ENCODE results near the gene ZBTB22.

Gene ZBTB22

DNA sequence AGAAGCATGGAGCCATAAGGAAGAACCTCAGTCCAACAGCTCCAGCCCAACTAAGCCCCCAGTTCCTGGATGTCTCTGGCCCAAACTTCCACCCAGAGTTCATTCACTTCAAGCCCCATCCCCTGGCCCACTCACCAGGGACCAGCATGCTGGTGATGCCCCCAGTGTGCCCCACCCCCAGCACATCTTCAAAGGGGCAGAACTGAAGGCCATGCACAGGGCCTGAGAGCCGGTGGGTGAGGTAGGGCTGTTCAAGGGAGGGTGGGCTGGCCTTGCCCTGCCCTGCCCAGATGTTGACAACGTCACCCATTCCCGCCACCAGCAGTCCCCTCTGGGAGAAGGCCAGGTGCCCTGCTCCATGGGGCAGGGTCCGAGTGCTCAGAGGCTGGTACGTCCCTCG lies 37.0 kb downstream of the ZBTB22 start:
- H3K27me3 ChIP-seq (ENCODE audit: insufficient read depth, low read length, poor library complexity, severe bottlenecking), result no peaks in the 10 kb centered on the region
- no peak overlapping the region for H3K9ac ChIP-seq (ENCODE audit: low read depth, low read length, poor library complexity, severe bottlenecking)
- TF ChIP-seq EZH2phosphoT487 (IDR thresholded peaks at IDR 0.05; ENCODE audit: borderline replicate concordance) (no peak), CTCF (conservative IDR thresholded peaks at IDR 0.05; ENCODE audit: low read length) (no peak)
- no peak overlapping the region for H3K4me2 ChIP-seq (ENCODE audit: low read depth, low read length, poor library complexity, severe bottlenecking)
- no peaks in the 10 kb centered on the region for H3K9me2 ChIP-seq (replicated peaks; ENCODE audit: low read depth, low read length)
- no peak overlapping the region for H2AFZ ChIP-seq (ENCODE audit: low read length)
- H3K4me3 ChIP-seq (ENCODE audit: low read length, poor library complexity, severe bottlenecking), result no peak overlapping the region
- H3K9me3 ChIP-seq (ENCODE audit: insufficient read depth, low read depth, low read length), result no peaks in the 10 kb centered on the region
- H3K4me1 ChIP-seq (ENCODE audit: insufficient read depth, low read length, poor library complexity, severe bottlenecking), result peaks cover 4% of the 10 kb centered on the region
- peaks cover 23% of the 10 kb centered on the region; the same call in 1 of the 2 replicates for H3K36me3 ChIP-seq (ENCODE audit: insufficient read depth, low read length)
- H3F3A ChIP-seq (ENCODE audit: low read depth), result peaks cover 10% of the 10 kb centered on the region; the same call in 1 of the 2 replicates
- peaks cover 12% of the 10 kb centered on the region for H3K79me2 ChIP-seq (ENCODE audit: insufficient read depth, low read length)
- H4K20me1 ChIP-seq (ENCODE audit: insufficient read depth, low read length, poor library complexity, severe bottlenecking), result peaks cover 12% of the 10 kb centered on the region

- Histone ChIP-seq H3K9me2 (replicated peaks; ENCODE audit: low read depth, low read length) (no peaks in the 10 kb centered on the region), H4K20me1 (ENCODE audit: insufficient read depth, low read length, poor library complexity, severe bottlenecking) (peaks cover 17% of the 10 kb centered on the region), H3F3A (ENCODE audit: low read depth) (peaks cover 10% of the 10 kb centered on the region; the same call in 1 of the 2 replicates), H3K4me1 (ENCODE audit: insufficient read depth, low read length, poor library complexity, severe bottlenecking) (peaks cover 9% of the 10 kb centered on the region), H3K79me2 (ENCODE audit: insufficient read depth, low read length) (peaks cover 17% of the 10 kb centered on the region), H3K9me3 (ENCODE audit: insufficient read depth, low read depth, low read length) (no peaks in the 10 kb centered on the region), H3K36me3 (ENCODE audit: insufficient read depth, low read length) (peaks cover 28% of the 10 kb centered on the region; the same call in 1 of the 2 replicates), H3K4me2 (ENCODE audit: low read depth, low read length, poor library complexity, severe bottlenecking) (no peak overlapping the region), H2AFZ (ENCODE audit: low read length) (no peak overlapping the region), H3K27me3 (ENCODE audit: insufficient read depth, low read length, poor library complexity, severe bottlenecking) (no peaks in the 10 kb centered on the region), H3K9ac (ENCODE audit: low read depth, low read length, poor library complexity, severe bottlenecking) (no peak overlapping the region), H3K4me3 (ENCODE audit: low read length, poor library complexity, severe bottlenecking) (no peak overlapping the region)
- TF ChIP-seq CTCF (conservative IDR thresholded peaks at IDR 0.05; ENCODE audit: low read length), result peak; percentile 75
- TF ChIP-seq EZH2phosphoT487 (IDR thresholded peaks at IDR 0.05; ENCODE audit: borderline replicate concordance), result no peak
Measured at GRCh38 chr6:33279971-33280511, 37.5 kb downstream of the ZBTB22 start.

- H3K9me2 ChIP-seq (replicated peaks; ENCODE audit: low read depth, low read length), result no peaks in the 10 kb centered on the region
- no peak overlapping the region for H3K9ac ChIP-seq (ENCODE audit: low read depth, low read length, poor library complexity, severe bottlenecking)
- H3K9me3 ChIP-seq (ENCODE audit: insufficient read depth, low read depth, low read length), result no peaks in the 10 kb centered on the region
- peaks cover 17% of the 10 kb centered on the region for H3K4me1 ChIP-seq (ENCODE audit: insufficient read depth, low read length, poor library complexity, severe bottlenecking)
- TF ChIP-seq EZH2phosphoT487 (IDR thresholded peaks at IDR 0.05; ENCODE audit: borderline replicate concordance) (no peak), CTCF (conservative IDR thresholded peaks at IDR 0.05; ENCODE audit: low read length) (no peak)
- peaks cover 36% of the 10 kb centered on the region; the same call in 1 of the 2 replicates for H3K36me3 ChIP-seq (ENCODE audit: insufficient read depth, low read length)
- H3F3A ChIP-seq (ENCODE audit: low read depth), result peaks cover 10% of the 10 kb centered on the region; the same call in 1 of the 2 replicates
- H3K4me3 ChIP-seq (ENCODE audit: low read length, poor library complexity, severe bottlenecking), result no peak overlapping the region
- H2AFZ ChIP-seq (ENCODE audit: low read length), result no peak overlapping the region
- no peak overlapping the region for H3K4me2 ChIP-seq (ENCODE audit: low read depth, low read length, poor library complexity, severe bottlenecking)
- H4K20me1 ChIP-seq (ENCODE audit: insufficient read depth, low read length, poor library complexity, severe bottlenecking), result peaks cover 25% of the 10 kb centered on the region
- no peaks in the 10 kb centered on the region for H3K27me3 ChIP-seq (ENCODE audit: insufficient read depth, low read length, poor library complexity, severe bottlenecking)
- H3K79me2 ChIP-seq (ENCODE audit: insufficient read depth, low read length), result peaks cover 25% of the 10 kb centered on the region
Measured at GRCh38 chr6:33279257-33279695, 38.3 kb downstream of the ZBTB22 start.

All from Loucy (cell line).